Body of pancreas (tissue), 4 donors: ENCODE measurements around the gene TFDP2. TPM values are rescaled to one million over a fixed set of nuclear protein-coding genes. Genes with fewer than 3 reads are reported as not detected.

ENCODE experiments used
- ATAC-seq: fragments of 150-250 bp; one replicate; pipeline ENCODE4 v1.9.1; 2016
- DNase-seq, 4 donors: peaks; one replicate each; pipeline ENCODE4 v3.0.0-alpha.2; 2019
- H3K27ac ChIP-seq, 4 donors: fragments of 200-600 bp; sonication (generic); 1 replicate in 3 of 4; 2 replicates in 1 of 4; pipeline versions ENCODE4 v1.5.1 to v1.6.1; 2016 to 2019; ENCODE audit warnings: mild to moderate bottlenecking in 1 of 4, mixed read lengths in 1 of 4, moderate library complexity in 1 of 4
- H3K27me3 ChIP-seq, 2 donors: fragments of 200-600 bp; sonication (generic); one replicate each; pipeline ENCODE4 v1.6.0; 2016; ENCODE audit warnings: mild to moderate bottlenecking in 1 of 2
- H3K36me3 ChIP-seq, 2 donors: fragments of 200-600 bp; sonication (generic); replicated peaks in 1 of 2; 2 replicates each; pipeline ENCODE4 v1.5.1; 2016; ENCODE audit warnings: low read depth in 2 of 2; ENCODE audit not compliant: insufficient read depth in 1 of 2
- H3K4me1 ChIP-seq: fragments of 200-600 bp; sonication (generic); one replicate; pipeline ENCODE4 v1.6.0; 2016
- H3K4me3 ChIP-seq, 2 donors: fragments of 200-600 bp; sonication (generic); 1 replicate in 1 of 2; 2 replicates in 1 of 2; pipeline ENCODE4 v1.5.1; 2016 to 2019
- H3K9me3 ChIP-seq, 3 donors: fragments of 200-600 bp; sonication (generic); 1 replicate in 2 of 3; 2 replicates in 1 of 3; pipeline ENCODE4 v1.5.1; 2016
- POLR2A ChIP-seq, 3 donors: fragments of 450-650 bp; IDR thresholded peaks; one replicate each; pipeline ENCODE4 v1.6.1; 2016; ENCODE audit warnings: antibody characterized with exemption in 3 of 3, mild to moderate bottlenecking in 2 of 3
- WGBS, 2 donors: methylation state at CpG; one replicate each; pipeline ENCODE4 v1.1.5; 2017; 5-methylcytosine and 5-hydroxymethylcytosine counted together
- intact Hi-C: fragments of 100-400 bp; cut with DNase I; formaldehyde crosslinking; loops from one replicate; pipeline ENCODE4 v1.15.1; 2023
- total RNA-seq, 2 donors: library from RNA; depleted of rRNA; stranded (reverse); fragments of >200 nt; gene quantifications; one replicate each; pipeline ENCODE4 v1.1.0, GENCODE V29; 2016
- TF ChIP-seq, protein P1 (sequence below), 7 experiments: fragments of 450-650 bp in 4 of 7; fragments of 200-600 bp in 3 of 7; sonication (generic) in 3 of 7; IDR thresholded peaks; one replicate each; pipeline ENCODE4 v1.5.1; 2016 to 2019; ENCODE audit warnings: antibody characterized with exemption in 7 of 7

Gene TFDP2
- total RNA-seq, 2 donors from 2014 or later = 8.9 to 21.5 TPM

GRCh38 chr3:142088522-142088921 is 60.8 kb downstream of the TFDP2 start:
- Histone ChIP-seq H3K4me1 (no peaks in the 10 kb centered on the region), H3K36me3 (no peaks in the 10 kb centered on the region), H3K4me3 (no peak overlapping the region), H3K9me3 (no peaks in the 10 kb centered on the region), H3K27me3 (no peaks in the 10 kb centered on the region), H3K27ac (no peak overlapping the region)
- intact Hi-C loops = no loop called here
- 58 to 83% methylated on average over 5 of the region's 5 CpGs for WGBS, 2 donors
- TF ChIP-seq POLR2A (IDR thresholded peaks at IDR 0.05) = no peak
- TF ChIP-seq, protein P1, sequence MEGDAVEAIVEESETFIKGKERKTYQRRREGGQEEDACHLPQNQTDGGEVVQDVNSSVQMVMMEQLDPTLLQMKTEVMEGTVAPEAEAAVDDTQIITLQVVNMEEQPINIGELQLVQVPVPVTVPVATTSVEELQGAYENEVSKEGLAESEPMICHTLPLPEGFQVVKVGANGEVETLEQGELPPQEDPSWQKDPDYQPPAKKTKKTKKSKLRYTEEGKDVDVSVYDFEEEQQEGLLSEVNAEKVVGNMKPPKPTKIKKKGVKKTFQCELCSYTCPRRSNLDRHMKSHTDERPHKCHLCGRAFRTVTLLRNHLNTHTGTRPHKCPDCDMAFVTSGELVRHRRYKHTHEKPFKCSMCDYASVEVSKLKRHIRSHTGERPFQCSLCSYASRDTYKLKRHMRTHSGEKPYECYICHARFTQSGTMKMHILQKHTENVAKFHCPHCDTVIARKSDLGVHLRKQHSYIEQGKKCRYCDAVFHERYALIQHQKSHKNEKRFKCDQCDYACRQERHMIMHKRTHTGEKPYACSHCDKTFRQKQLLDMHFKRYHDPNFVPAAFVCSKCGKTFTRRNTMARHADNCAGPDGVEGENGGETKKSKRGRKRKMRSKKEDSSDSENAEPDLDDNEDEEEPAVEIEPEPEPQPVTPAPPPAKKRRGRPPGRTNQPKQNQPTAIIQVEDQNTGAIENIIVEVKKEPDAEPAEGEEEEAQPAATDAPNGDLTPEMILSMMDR (IDR thresholded peaks at IDR 0.05) = no peak
- ATAC-seq (no peak), DNase-seq (no peak)

- Histone ChIP-seq H3K4me1 (no peaks in the 10 kb centered on the region), H3K36me3 (no peaks in the 10 kb centered on the region), H3K27me3 (no peaks in the 10 kb centered on the region), H3K9me3 (no peaks in the 10 kb centered on the region), H3K4me3 (no peak overlapping the region), H3K27ac (no peak overlapping the region)
- 90 to 94% methylated on average over 1 of the region's 1 CpG for WGBS, 2 donors
- intact Hi-C loops = no loop called here
- ATAC-seq (no peak), DNase-seq (no peak)
- TF ChIP-seq, protein P1 (IDR thresholded peaks at IDR 0.05) = no peak
- TF ChIP-seq POLR2A (IDR thresholded peaks at IDR 0.05) = no peak
These were observed 61.7 kb downstream of the TFDP2 start for GRCh38 chr3:142087676-142088075.

- H3K27ac ChIP-seq = no peak overlapping the region
- H3K9me3 ChIP-seq = no peaks in the 10 kb centered on the region
- H3K36me3 ChIP-seq = no peaks in the 10 kb centered on the region
- no peaks in the 10 kb centered on the region for H3K4me1 ChIP-seq
- ATAC-seq = no peak
- no peak for DNase-seq
- intact Hi-C loops = no loop called here
- TF ChIP-seq, protein P1 (IDR thresholded peaks at IDR 0.05) = no peak
- no peak for TF ChIP-seq POLR2A (IDR thresholded peaks at IDR 0.05)
- no peaks in the 10 kb centered on the region for H3K27me3 ChIP-seq
- WGBS, 2 donors = 56 to 59% methylated on average over 2 of the region's 2 CpGs
- H3K4me3 ChIP-seq = no peak overlapping the region
These were observed 62.7 kb downstream of the TFDP2 start for GRCh38 chr3:142086581-142087090.

DNA sequence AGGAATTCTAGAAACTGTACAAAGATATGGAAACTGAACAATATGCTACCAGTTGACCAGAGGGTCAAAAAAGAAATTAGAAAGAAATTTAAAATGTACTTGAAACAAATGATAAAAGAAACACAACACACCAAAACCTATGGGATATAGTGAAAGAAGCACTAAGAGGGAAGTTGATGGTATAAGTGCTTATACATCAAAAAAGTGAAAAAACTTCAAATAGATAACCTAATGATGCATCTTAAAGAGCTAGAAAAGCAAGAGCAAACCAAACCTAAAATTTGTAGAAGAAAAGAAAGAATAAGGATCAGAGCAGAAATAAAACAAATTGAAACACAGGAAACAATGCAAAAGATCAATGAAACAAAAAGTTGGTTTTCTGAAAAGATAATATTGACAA is 68.2 kb downstream of the TFDP2 start:
- H3K9me3 ChIP-seq = no peaks in the 10 kb centered on the region
- DNase-seq (no peak), ATAC-seq (no peak)
- no peak overlapping the region for H3K4me3 ChIP-seq
- H3K27ac ChIP-seq = no peak overlapping the region
- no peaks in the 10 kb centered on the region for H3K27me3 ChIP-seq
- H3K36me3 ChIP-seq = no peaks in the 10 kb centered on the region
- no peaks in the 10 kb centered on the region for H3K4me1 ChIP-seq
- no peak for TF ChIP-seq POLR2A (IDR thresholded peaks at IDR 0.05)
- TF ChIP-seq, protein P1 (IDR thresholded peaks at IDR 0.05) = no peak
- intact Hi-C loops = no loop called here

GRCh38 chr3:142077859-142078500 is 71.4 kb downstream of the TFDP2 start:
- WGBS, 2 donors = 96 to 100% methylated on average over 4 of the region's 4 CpGs
- no peaks in the 10 kb centered on the region for H3K9me3 ChIP-seq
- H3K4me1 ChIP-seq = no peaks in the 10 kb centered on the region
- ATAC-seq = no peak
- intact Hi-C loops = no loop called here
- H3K36me3 ChIP-seq = no peaks in the 10 kb centered on the region
- no peak overlapping the region for H3K4me3 ChIP-seq
- H3K27me3 ChIP-seq = no peaks in the 10 kb centered on the region
- H3K27ac ChIP-seq = no peak overlapping the region
- no peak for TF ChIP-seq POLR2A (IDR thresholded peaks at IDR 0.05)
- TF ChIP-seq, protein P1 (IDR thresholded peaks at IDR 0.05) = no peak
- DNase-seq = no peak
